ENCODE measurements around the gene DLG3. TPM values are rescaled to one million over a fixed set of nuclear protein-coding genes. Genes with fewer than 3 reads are reported as not detected.

DLG3 gene
- total RNA-seq, 1 experiment from 2014 or later = 71.2 TPM

DNA sequence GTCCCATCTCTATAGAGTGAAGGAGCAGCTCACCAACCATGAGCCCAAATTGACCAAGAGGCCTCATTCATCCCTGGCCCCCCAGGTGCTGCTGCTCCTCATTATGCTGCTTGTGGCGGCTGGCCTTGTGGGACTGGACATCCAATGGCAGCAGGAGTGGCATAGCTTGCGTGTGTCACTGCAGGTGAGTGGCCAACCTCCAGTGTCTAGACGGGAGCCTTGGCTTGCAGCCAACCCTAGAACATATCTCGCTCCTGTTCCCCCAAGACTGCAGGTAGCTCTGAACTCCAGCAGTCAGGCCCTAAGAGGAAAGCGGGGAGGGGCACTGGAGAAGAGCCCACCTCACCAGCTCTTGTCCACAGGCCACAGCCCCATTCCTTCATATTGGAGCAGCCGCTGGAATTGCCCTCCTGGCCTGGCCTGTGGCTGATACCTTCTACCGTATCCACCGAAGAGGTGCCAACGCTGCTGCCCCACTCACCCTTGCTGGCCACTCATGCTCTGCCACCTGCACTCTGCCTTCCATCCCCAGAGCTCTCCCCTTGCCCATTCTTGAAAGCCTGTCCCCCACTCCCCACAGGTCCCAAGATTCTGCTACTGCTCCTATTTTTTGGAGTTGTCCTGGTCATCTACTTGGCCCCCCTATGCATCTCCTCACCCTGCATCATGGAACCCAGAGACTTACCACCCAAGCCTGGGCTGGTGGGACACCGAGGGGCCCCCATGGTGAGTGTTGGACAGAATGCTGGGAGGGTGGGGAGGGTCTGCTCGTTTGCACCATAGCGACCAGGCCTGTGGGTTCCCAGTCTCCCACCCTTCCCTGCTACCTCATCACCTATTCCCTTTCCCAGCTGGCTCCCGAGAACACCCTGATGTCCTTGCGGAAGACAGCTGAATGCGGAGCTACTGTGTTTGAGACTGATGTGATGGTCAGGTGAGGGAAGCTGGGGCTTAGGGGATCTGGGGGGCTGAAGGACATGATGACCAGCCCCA lies 18.1 kb upstream of the DLG3 start:
- H2BK12ac ChIP-seq (ENCODE audit: insufficient read length, low read depth, low read length) = no peak overlapping the region
- no CpG with 5 or more reads among the region's 15 CpGs for WGBS (ENCODE audit: extremely low coverage, insufficient read length, low lambda C conversion rate)
- H3K4me1 ChIP-seq (ENCODE audit: insufficient read depth, low read length) = no peaks in the 10 kb centered on the region
- no peak overlapping the region for H3K23ac ChIP-seq (ENCODE audit: insufficient read length, low read depth, low read length)
- no peak overlapping the region for H3K4ac ChIP-seq (ENCODE audit: low read depth, low read length)
- H3K9ac ChIP-seq (ENCODE audit: extremely low read depth, insufficient read length, low read length) = no peak overlapping the region
- H3K27me3 ChIP-seq (ENCODE audit: insufficient read depth, low read length) = no peaks in the 10 kb centered on the region
- no peak overlapping the region for H2BK120ac ChIP-seq (ENCODE audit: low read depth, low read length, poor library complexity, severe bottlenecking)
- H3K56ac ChIP-seq (ENCODE audit: insufficient read length, low read depth, low read length) = no peak overlapping the region
- Mint-ChIP-seq H3K4me1 (peaks cover 14 to 29% of the 10 kb centered on the region in 2 experiments), H3K27me3 (ENCODE audit: low read depth) (peaks cover 2% of the 10 kb centered on the region), H3K27ac (no peak overlapping the region), H3K36me3 (ENCODE audit: insufficient read depth in 1 of 3, low read depth in 3 of 3) (peaks cover 25 to 50% (median 49%) of the 10 kb centered on the region in 3 experiments), H3K9me3 (peaks cover 74 to 84% of the 10 kb centered on the region in 2 experiments), H3K4me3 (no peak overlapping the region)
- no peaks in the 10 kb centered on the region for H3K79me2 ChIP-seq (ENCODE audit: insufficient read depth, low read length)
- TF ChIP-seq, protein P1, sequence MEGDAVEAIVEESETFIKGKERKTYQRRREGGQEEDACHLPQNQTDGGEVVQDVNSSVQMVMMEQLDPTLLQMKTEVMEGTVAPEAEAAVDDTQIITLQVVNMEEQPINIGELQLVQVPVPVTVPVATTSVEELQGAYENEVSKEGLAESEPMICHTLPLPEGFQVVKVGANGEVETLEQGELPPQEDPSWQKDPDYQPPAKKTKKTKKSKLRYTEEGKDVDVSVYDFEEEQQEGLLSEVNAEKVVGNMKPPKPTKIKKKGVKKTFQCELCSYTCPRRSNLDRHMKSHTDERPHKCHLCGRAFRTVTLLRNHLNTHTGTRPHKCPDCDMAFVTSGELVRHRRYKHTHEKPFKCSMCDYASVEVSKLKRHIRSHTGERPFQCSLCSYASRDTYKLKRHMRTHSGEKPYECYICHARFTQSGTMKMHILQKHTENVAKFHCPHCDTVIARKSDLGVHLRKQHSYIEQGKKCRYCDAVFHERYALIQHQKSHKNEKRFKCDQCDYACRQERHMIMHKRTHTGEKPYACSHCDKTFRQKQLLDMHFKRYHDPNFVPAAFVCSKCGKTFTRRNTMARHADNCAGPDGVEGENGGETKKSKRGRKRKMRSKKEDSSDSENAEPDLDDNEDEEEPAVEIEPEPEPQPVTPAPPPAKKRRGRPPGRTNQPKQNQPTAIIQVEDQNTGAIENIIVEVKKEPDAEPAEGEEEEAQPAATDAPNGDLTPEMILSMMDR (conservative IDR thresholded peaks at IDR 0.05) = no peak
- H4K91ac ChIP-seq (ENCODE audit: insufficient read length, low read depth, low read length) = no peak overlapping the region
- H3K79me1 ChIP-seq (ENCODE audit: insufficient read depth, low read depth, low read length, poor library complexity, severe bottlenecking) = no peaks in the 10 kb centered on the region
- peaks cover 12% of the 10 kb centered on the region for H3K23me2 ChIP-seq (ENCODE audit: insufficient read length, low read depth, low read length, poor library complexity, severe bottlenecking)
- H4K8ac ChIP-seq (replicated peaks; ENCODE audit: insufficient read length, low read depth, low read length) = no peak overlapping the region
- no peak overlapping the region for H3K18ac ChIP-seq (ENCODE audit: insufficient read length, low read depth, low read length)
- no peak overlapping the region for H2BK15ac ChIP-seq (ENCODE audit: low read depth, low read length)
- no peak overlapping the region for H3K4me2 ChIP-seq (ENCODE audit: insufficient read depth, insufficient read length, low read length)
- H3K14ac ChIP-seq (ENCODE audit: insufficient read depth, low read length) = no peak overlapping the region
- no peak overlapping the region for H4K5ac ChIP-seq (ENCODE audit: insufficient read length, low read depth, low read length)
- H2BK5ac ChIP-seq (ENCODE audit: insufficient read length, low read length) = no peak overlapping the region
- H4K20me1 ChIP-seq (ENCODE audit: control insufficient read depth, insufficient read depth, insufficient read length) = no peaks in the 10 kb centered on the region
- H2AFZ ChIP-seq (ENCODE audit: low read length) = no peak overlapping the region
- peaks cover 34% of the 10 kb centered on the region for H3K9me3 ChIP-seq (ENCODE audit: control insufficient read depth, low read depth, low read length)
- H2BK20ac ChIP-seq (ENCODE audit: low read depth, low read length, poor library complexity, severe bottlenecking) = no peak overlapping the region
- no peak for DNase-seq
- H3T11ph ChIP-seq (ENCODE audit: low read length) = no peak overlapping the region
- H2AK5ac ChIP-seq (ENCODE audit: insufficient read length, low read length) = no peak overlapping the region
- H3K27ac ChIP-seq (ENCODE audit: insufficient read length, low read depth, low read length) = no peak overlapping the region

Data from H9 (cell line).